OCI-LY3 (cell line): Measurements from ENCODE around the gene CREBBP.

Experiments used
- CTCF ChIP-seq: fragments of 200-600, 300-600 bp; sonication (generic); IDR thresholded peaks from 2 replicates; pipeline ENCODE4 v1.5.1; 2014; ENCODE audit warnings: antibody characterized with exemption, low read length, low read depth
- EZH2phosphoT487 ChIP-seq: fragments of 200-600 bp; shearing (Covaris generic); IDR thresholded peaks from 2 replicates; pipeline ENCODE4 v1.6.1; 2018; ENCODE audit warnings: antibody characterized with exemption, mixed run types, low read depth

- TF ChIP-seq CTCF, result no peak
- TF ChIP-seq EZH2phosphoT487, result no peak
Measured at GRCh38 chr16:3731126-3731935, 149.2 kb downstream of the CREBBP start.
